K562 (cell line): ENCODE results near the gene TRERF1. TPM values are rescaled to one million over a fixed set of nuclear protein-coding genes. Genes with fewer than 3 reads are reported as not detected.

Source experiments
- ATAC-seq: fragments of 200-7000 bp; cut with Tn5 transposase; 3 replicates; pipeline ENCODE4 v1.9.1; 2020; ENCODE audit warnings: moderate library complexity
- BruUV-seq: library from RNA; stranded (reverse); fragments of 400-500 nt; replicated peaks from 2 replicates; lab custom pipeline; 2021; lab: Mats Ljungman, UMichigan
- CTCF ChIA-PET: fragments of 300-600 bp; formaldehyde crosslinking; extraction: SDS; loops from one replicate; lab custom pipeline; 2021; ENCODE audit warnings: low intra/inter-chr PET ratio; lab: Yijun Ruan, JAX
- POLR2A ChIA-PET: fragments of 300-600, 350-650 bp; sonication (Branson Sonifier 250); formaldehyde crosslinking; extraction: SDS; loops from one replicate; lab custom pipeline; 2021; ENCODE audit warnings: antibody characterized with exemption, inconsistent platforms; lab: Yijun Ruan, JAX
- DNase-seq, 4 experiments: peaks; one replicate each; pipeline versions ENCODE4 v3.0.0 to v3.0.0-alpha.2; 2011 to 2018; ENCODE audit warnings: low spot score in 3 of 4, mixed read lengths in 3 of 4; ENCODE audit errors: extremely low read depth in 1 of 4
- FAIRE-seq: peaks from 2 replicates; lab custom pipeline; 2011; peaks lifted over from hg19 to GRCh38; lab: Jason Lieb, UNC
- H2AFZ ChIP-seq: 2 replicates; pipeline ENCODE4 v1.6.0; 2011; ENCODE audit warnings: low read depth, low read length, control low read depth, inconsistent platforms
- H3K27ac ChIP-seq: fragments of 200-600 bp; 3 replicates; pipeline ENCODE4 v1.8.0; 2011; ENCODE audit warnings: low read depth, mild to moderate bottlenecking, control low read depth, inconsistent platforms, low read length, moderate library complexity, mixed read lengths; ENCODE audit errors: extremely low read depth
- H3K27me3 ChIP-seq, 2 experiments: fragments of 300-600 bp in 1 of 2; 2 replicates in 1 of 2; 3 replicates in 1 of 2; pipeline versions ENCODE4 v1.6.0 to v1.8.0; 2011; ENCODE audit warnings: inconsistent platforms in 2 of 2, low read length in 2 of 2, mild to moderate bottlenecking in 1 of 2, mixed read lengths in 1 of 2, moderate library complexity in 1 of 2; ENCODE audit not compliant: control insufficient read depth in 2 of 2, insufficient read depth in 2 of 2
- H3K36me3 ChIP-seq: fragments of 300-600 bp; 3 replicates; pipeline ENCODE4 v1.8.0; 2011; ENCODE audit warnings: mild to moderate bottlenecking, low read length, inconsistent platforms; ENCODE audit not compliant: control insufficient read depth, insufficient read depth
- H3K4me1 ChIP-seq, 2 experiments: fragments of 200-600 bp in 1 of 2; replicated peaks in 1 of 2; 2 replicates in 1 of 2; 3 replicates in 1 of 2; pipeline versions ENCODE4 v1.5.1 to v1.8.0; 2011; ENCODE audit warnings: inconsistent platforms in 2 of 2, low read length in 2 of 2, mild to moderate bottlenecking in 1 of 2, mixed read lengths in 1 of 2, moderate library complexity in 1 of 2; ENCODE audit not compliant: control insufficient read depth in 2 of 2, insufficient read depth in 2 of 2
- H3K4me2 ChIP-seq: 2 replicates; pipeline ENCODE4 v1.6.1; 2011; ENCODE audit warnings: low read length, control low read depth, inconsistent platforms, mixed read lengths; ENCODE audit not compliant: insufficient read depth
- H3K4me3 ChIP-seq: fragments of 200-600 bp; sonication (generic), shearing (Covaris generic); 2 replicates; pipeline ENCODE4 v1.5.1; 2016; ENCODE audit warnings: control low read depth, inconsistent platforms
- H3K79me2 ChIP-seq: fragments of 200-600 bp; 3 replicates; pipeline ENCODE4 v1.8.0; 2011; ENCODE audit warnings: low read length, inconsistent platforms; ENCODE audit not compliant: control insufficient read depth, insufficient read depth
- H3K9ac ChIP-seq, 2 experiments: 2 replicates each; pipeline versions ENCODE4 v1.6.0 to v1.6.1; 2011; ENCODE audit warnings: low read depth in 2 of 2, low read length in 2 of 2, control low read depth in 1 of 2, inconsistent platforms in 1 of 2, mild to moderate bottlenecking in 1 of 2, mixed read lengths in 1 of 2; ENCODE audit not compliant: insufficient read depth in 1 of 2
- H3K9me1 ChIP-seq: one replicate; pipeline ENCODE4 v1.6.0; 2011; ENCODE audit warnings: inconsistent platforms, mild to moderate bottlenecking, low read length, moderate library complexity; ENCODE audit not compliant: control insufficient read depth, insufficient read depth
- H3K9me3 ChIP-seq: replicated peaks from 2 replicates; pipeline ENCODE4 v1.5.1; 2011; ENCODE audit warnings: low read depth, low read length, inconsistent platforms; ENCODE audit not compliant: control insufficient read depth, insufficient read depth
- H4K20me1 ChIP-seq: replicated peaks from 2 replicates; pipeline ENCODE4 v1.6.1; 2011; ENCODE audit warnings: low read length, inconsistent platforms, mixed read lengths; ENCODE audit not compliant: control insufficient read depth, insufficient read depth
- BDP1 ChIP-seq: IDR thresholded peaks from 3 replicates; pipeline ENCODE4 v1.6.1; 2011; ENCODE audit not compliant: insufficient read length, insufficient read depth
- CREM ChIP-seq: IDR thresholded peaks from 2 replicates; pipeline ENCODE4 v1.6.1; 2014; ENCODE audit warnings: antibody characterized with exemption, low read depth
- GABPA ChIP-seq: fragments of 200-800 bp; sonication (Bioruptor generic); conservative IDR thresholded peaks from 2 replicates; pipeline ENCODE4 v1.6.1; 2016; ENCODE audit warnings: low read depth, missing genetic modification characterization, missing compliant biosample characterization
- HMG20A ChIP-seq: fragments of 450-650 bp; formaldehyde crosslinking; conservative IDR thresholded peaks from 2 replicates; pipeline ENCODE4 v1.4.0; 2020; ENCODE audit warnings: mild to moderate bottlenecking, mixed read lengths
- KLF10 ChIP-seq: fragments of 250-450 bp; sonication (Bioruptor Pico); IDR thresholded peaks from 2 replicates; pipeline ENCODE4 v1.6.1; 2021; ENCODE audit warnings: matching md5 sums
- NUFIP1 ChIP-seq: fragments of 450-650 bp; IDR thresholded peaks from 2 replicates; pipeline ENCODE4 v1.6.1; 2018; ENCODE audit not compliant: partially characterized antibody
- PHB2 ChIP-seq: fragments of 450-650 bp; IDR thresholded peaks from 2 replicates; pipeline ENCODE4 v1.6.1; 2017; ENCODE audit warnings: low read depth
- RBM39 ChIP-seq: fragments of 200-400 bp; formaldehyde crosslinking; optimal IDR thresholded peaks from 2 replicates; pipeline ENCODE3; 2018; ENCODE audit warnings: low read depth, low read length
- SMAD2 ChIP-seq: fragments of 150-350 bp; IDR thresholded peaks from 2 replicates; pipeline ENCODE4 v1.6.1; 2014; ENCODE audit warnings: low read depth, mild to moderate bottlenecking, low read length
- TCF3 ChIP-seq: sonication (generic); formaldehyde crosslinking; IDR thresholded peaks from 2 replicates; pipeline ENCODE4 v1.4.0; 2020; ENCODE audit warnings: mild to moderate bottlenecking, missing genetic modification reagents
- TEAD1 ChIP-seq, 2 experiments: fragments of 450-650 bp in 1 of 2; sonication (generic) in 1 of 2; formaldehyde crosslinking; IDR thresholded peaks; 2 replicates each; pipeline versions ENCODE4 v1.4.0 to v1.8.0; 2020 to 2022; ENCODE audit warnings: mild to moderate bottlenecking in 2 of 2, missing genetic modification reagents in 1 of 2
- ZNF197 ChIP-seq: fragments of 200-800 bp; sonication (Bioruptor generic); IDR thresholded peaks from 2 replicates; pipeline ENCODE4 v1.6.1; 2016; ENCODE audit warnings: low read depth, missing genetic modification characterization, missing compliant biosample characterization
- ZNF785 ChIP-seq: fragments of 250-450 bp; sonication (Bioruptor Pico); IDR thresholded peaks from 2 replicates; pipeline ENCODE4 v1.4.0; 2020; ENCODE audit warnings: mild to moderate bottlenecking
- WGBS: fragments of 100-300 bp; shearing (Covaris generic); methylation state at CpG from one replicate; pipeline ENCODE4 v1.1.6; 2016; ENCODE audit warnings: low coverage, mixed read lengths; ENCODE audit not compliant: insufficient coverage; ENCODE audit errors: missing lambda C conversion rate; 5-methylcytosine and 5-hydroxymethylcytosine counted together
- in situ Hi-C: fragments of 300-500 bp; cut with MboI; formaldehyde crosslinking; loops from 4 replicates; pipeline ENCODE4 v1.15.0; 2018; ENCODE audit warnings: inconsistent platforms, mixed read lengths
- intact Hi-C: fragments of 100-400 bp; cut with micrococcal nuclease; formaldehyde crosslinking; loops from 2 replicates; pipeline ENCODE4 v1.14.2; 2022
- polyA plus RNA-seq, 8 experiments: library from polyadenylated mRNA; depleted of rRNA in 4 of 8; stranded (reverse) in 5 of 8; unstranded in 3 of 8; fragments of >200 nt; fragmentation: Nextera tagmentation in 2 of 8; fragmentation: Illumina TruSeq in 1 of 8; extraction: Ambion mirVana in 2 of 8; extraction: Trizol in 1 of 8; gene quantifications; 2 replicates each; pipeline versions ENCODE4 v1.2.1 to v1.2.3, GENCODE V29; 2011 to 2014; ENCODE audit warnings: inconsistent platforms in 1 of 8, missing spikeins in 1 of 8
- total RNA-seq, 7 experiments: library from RNA; depleted of rRNA in 6 of 7; stranded (reverse); fragments of >200 nt in 6 of 7; fragmentation: Illumina TruSeq in 2 of 7; extraction: Trizol in 2 of 7; gene quantifications; 2 replicates each; pipeline versions ENCODE4 v1.2.1 to v1.2.3, GENCODE V29; 2011 to 2021; ENCODE audit warnings: low replicate concordance in 1 of 7

The TRERF1 gene
- total and polyA plus RNA-seq, 9 of the 15 experiments (the other 6 are each of a cell fraction or from before 2014, with no cell fraction given), result 0.04 to 0.20 (median 0.07) TPM; not detected in 3

DNA sequence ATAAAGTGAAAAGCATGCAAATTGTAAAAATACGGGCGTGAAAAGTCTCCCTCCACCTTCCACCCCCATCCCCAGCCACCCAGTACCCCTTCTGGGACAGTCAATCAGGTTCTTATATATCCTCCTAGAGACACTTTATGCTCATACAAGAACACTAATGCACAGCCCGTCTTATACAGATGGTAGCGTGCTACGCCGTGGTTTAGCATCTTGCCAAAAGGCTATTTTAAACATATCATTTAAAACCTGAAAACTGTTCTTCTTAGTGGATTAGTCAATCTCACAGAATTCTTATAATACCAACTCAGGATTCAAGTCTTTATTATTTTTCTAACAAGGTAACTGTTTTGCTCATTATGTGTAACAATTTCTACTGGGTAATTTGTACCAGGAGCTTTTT lies 176.8 kb downstream of the TRERF1 start:
- TF ChIP-seq RBM39 (no peak), CREM (no peak), TCF3 (CRISPR knock-in tag) (no peak), SMAD2 (no peak), NUFIP1 (no peak), GABPA (tag) (no peak), TEAD1 (CRISPR knock-in tag; IDR thresholded peaks at IDR 0.05) (no peak), ZNF785 (CRISPR knock-in tag) (no peak), KLF10 (CRISPR knock-in tag) (no peak), ZNF197 (CRISPR knock-in tag) (no peak), PHB2 (no peak), BDP1 (no peak), HMG20A (no peak)

More for the DNA sequence above, 176.8 kb downstream of the TRERF1 start:
- H4K20me1 ChIP-seq, result no peaks in the 10 kb centered on the region; the same call in 1 of the 2 replicates
- DNase-seq (no peak), FAIRE-seq (no peak), ATAC-seq (no peak)
- H3K9me3 ChIP-seq, result no peaks in the 10 kb centered on the region
- CTCF ChIA-PET, result no interaction called here
- in situ Hi-C loops (no loop called here), intact Hi-C loops (no loop called here)
- H3K79me2 ChIP-seq, result no peaks in the 10 kb centered on the region
- H3K27me3 ChIP-seq, result peaks cover 33 to 51% of the 10 kb centered on the region in 2 experiments
- H3K4me2 ChIP-seq, result no peak overlapping the region
- H3K4me3 ChIP-seq, result no peak overlapping the region
- H3K4me1 ChIP-seq, result no peaks in the 10 kb centered on the region
- no peaks in the 10 kb centered on the region for H3K36me3 ChIP-seq
- H3K27ac ChIP-seq, result no peak overlapping the region
- H3K9me1 ChIP-seq, result no peaks in the 10 kb centered on the region
- no peak overlapping the region for H3K9ac ChIP-seq
- POLR2A ChIA-PET, result no interaction called here
- WGBS, result 17% methylated on average over 6 of the region's 6 CpGs
- H2AFZ ChIP-seq, result no peak overlapping the region
- BruUV-seq, result no TSS peak
